Endothelial cell of umbilical vein (primary cell): Measurements from ENCODE around the gene AMIGO3. TPM values are rescaled to one million over a fixed set of nuclear protein-coding genes. Genes with fewer than 3 reads are reported as not detected.

Experiments used
- BruUV-seq: library from RNA; stranded (reverse); fragments of 400-500 nt; replicated peaks from 2 replicates; lab custom pipeline; 2021; lab: Mats Ljungman, UMichigan
- CTCF ChIA-PET: fragments of 300-600, 350-600 bp; sonication (Branson Sonifier 250); formaldehyde crosslinking; loops from one replicate; lab custom pipeline; 2021; ENCODE audit warnings: antibody characterized with exemption, inconsistent platforms; lab: Charles Lee
- POLR2A ChIA-PET: fragments of 300-600, 350-600 bp; sonication (Branson Sonifier 250); formaldehyde crosslinking; loops from one replicate; lab custom pipeline; 2021; ENCODE audit warnings: antibody characterized with exemption, inconsistent platforms; lab: Charles Lee
- DNase-seq: peaks from one replicate; pipeline ENCODE4 v3.0.0-alpha.2; 2011; ENCODE audit warnings: low read depth, low spot score
- FAIRE-seq: peaks from 2 replicates; lab custom pipeline; 2011; peaks lifted over from hg19 to GRCh38; lab: Jason Lieb, UNC
- H2AFZ ChIP-seq: 2 replicates; pipeline ENCODE4 v1.6.0; 2012; ENCODE audit warnings: low read depth, low read length, control low read depth, inconsistent platforms
- H3K27ac ChIP-seq: 2 replicates; pipeline ENCODE4 v1.5.1; 2011; ENCODE audit warnings: low read depth, mild to moderate bottlenecking, control low read depth, low read length, moderate library complexity; ENCODE audit not compliant: insufficient read depth
- H3K27me3 ChIP-seq, 2 experiments: 2 replicates each; pipeline versions ENCODE4 v1.6.0 to v1.6.1; 2011; ENCODE audit warnings: low read length in 2 of 2, mixed read lengths in 1 of 2; ENCODE audit not compliant: control insufficient read depth in 2 of 2, insufficient read depth in 2 of 2
- H3K36me3 ChIP-seq, 2 experiments: 2 replicates in 1 of 2; 3 replicates in 1 of 2; pipeline ENCODE4 v1.5.1; 2011; ENCODE audit warnings: low read length in 2 of 2, mild to moderate bottlenecking in 1 of 2, moderate library complexity in 1 of 2; ENCODE audit not compliant: control insufficient read depth in 2 of 2, insufficient read depth in 2 of 2; ENCODE audit errors: extremely low read depth in 1 of 2
- H3K4me1 ChIP-seq: 3 replicates; pipeline ENCODE4 v1.5.1; 2011; ENCODE audit warnings: mild to moderate bottlenecking, low read length; ENCODE audit not compliant: control insufficient read depth, insufficient read depth; ENCODE audit errors: extremely low read depth
- H3K4me2 ChIP-seq: 2 replicates; pipeline ENCODE4 v1.6.1; 2011; ENCODE audit warnings: low read length, control low read depth, mixed read lengths; ENCODE audit not compliant: insufficient read depth
- H3K4me3 ChIP-seq, 3 experiments: fragments of 200-600 bp in 1 of 3; sonication (generic), shearing (Covaris generic) in 1 of 3; replicated peaks in 1 of 3; 2 replicates each; pipeline ENCODE4 v1.5.1; 2011 to 2016; ENCODE audit warnings: control low read depth in 3 of 3, low read length in 3 of 3, mild to moderate bottlenecking in 2 of 3, inconsistent platforms in 1 of 3, low read depth in 1 of 3, moderate library complexity in 1 of 3; ENCODE audit not compliant: insufficient read depth in 1 of 3
- H3K79me2 ChIP-seq: 2 replicates; pipeline ENCODE4 v1.6.0; 2012; ENCODE audit warnings: low read length, inconsistent platforms; ENCODE audit not compliant: control insufficient read depth, insufficient read depth
- H3K9ac ChIP-seq: replicated peaks from 2 replicates; pipeline ENCODE3; 2011; ENCODE audit warnings: low read length, control low read depth; ENCODE audit not compliant: insufficient read depth; ENCODE audit errors: extremely low read depth
- H3K9me1 ChIP-seq: replicated peaks from 3 replicates; pipeline ENCODE4 v1.6.0; 2011; ENCODE audit warnings: mild to moderate bottlenecking, low read length; ENCODE audit not compliant: control insufficient read depth, insufficient read depth; ENCODE audit errors: extremely low read depth
- H3K9me3 ChIP-seq: replicated peaks from 2 replicates; pipeline ENCODE4 v1.5.1; 2012; ENCODE audit warnings: low read length, inconsistent platforms; ENCODE audit not compliant: control insufficient read depth, insufficient read depth
- H4K20me1 ChIP-seq: replicated peaks from 2 replicates; pipeline ENCODE3; 2011; ENCODE audit warnings: mild to moderate bottlenecking, low read length; ENCODE audit not compliant: control insufficient read depth, insufficient read depth; ENCODE audit errors: extremely low read depth
- CTCF ChIP-seq, 2 donors: IDR thresholded peaks; 1 replicate in 1 of 2; 2 replicates in 1 of 2; pipeline ENCODE4 v1.5.1; 2011; ENCODE audit warnings: low read length in 2 of 2, mild to moderate bottlenecking in 2 of 2, moderate library complexity in 2 of 2, control low read depth in 1 of 2, inconsistent platforms in 1 of 2, low read depth in 1 of 2; ENCODE audit not compliant: insufficient read depth in 1 of 2; ENCODE audit errors: extremely low read depth in 1 of 2
- EZH2 ChIP-seq: IDR thresholded peaks from 2 replicates; pipeline ENCODE4 v1.6.1; 2012; ENCODE audit warnings: borderline replicate concordance, low read depth, mild to moderate bottlenecking, moderate library complexity, low read length, inconsistent platforms; ENCODE audit not compliant: severe bottlenecking
- FOS ChIP-seq: IDR thresholded peaks from 2 replicates; pipeline ENCODE4 v1.6.1; 2011; ENCODE audit warnings: mild to moderate bottlenecking, low read length, moderate library complexity, borderline replicate concordance; ENCODE audit not compliant: insufficient read depth
- GATA2 ChIP-seq: IDR thresholded peaks from 2 replicates; pipeline ENCODE4 v1.7.0; 2011; ENCODE audit warnings: low read depth, mild to moderate bottlenecking, moderate library complexity, mixed read lengths, low read length; ENCODE audit not compliant: insufficient read length, insufficient read depth
- JUN ChIP-seq: IDR thresholded peaks from 2 replicates; pipeline ENCODE4 v1.6.1; 2011; ENCODE audit warnings: borderline replicate concordance, low read depth; ENCODE audit not compliant: insufficient read length, insufficient read depth
- MAX ChIP-seq: IDR thresholded peaks from 2 replicates; pipeline ENCODE4 v1.6.1; 2011; ENCODE audit not compliant: insufficient read depth, insufficient read length
- MYC ChIP-seq: IDR thresholded peaks from one replicate; pipeline ENCODE4 v1.6.1; 2011; ENCODE audit warnings: mild to moderate bottlenecking, low read depth, low read length
- POLR2A ChIP-seq: IDR thresholded peaks from 2 replicates; pipeline ENCODE4 v1.6.1; 2012; ENCODE audit warnings: low read depth, mild to moderate bottlenecking, control low read depth, low read length
- POLR2AphosphoS5 ChIP-seq: IDR thresholded peaks from 2 replicates; pipeline ENCODE4 v1.6.1; 2012; ENCODE audit warnings: low read depth, mild to moderate bottlenecking, control low read depth, low read length, moderate library complexity; ENCODE audit not compliant: insufficient read depth
- dilution Hi-C: fragments of 300-500 bp; cut with MboI; formaldehyde crosslinking; loops from one replicate; pipeline ENCODE4 v1.15.0; 2019; ENCODE audit warnings: low sequenced_read_pairs; ENCODE audit not compliant: extremely low pct_ligation_motif_present
- intact Hi-C: fragments of 100-400 bp; cut with micrococcal nuclease; formaldehyde crosslinking; loops from one replicate; pipeline ENCODE4 v1.10.0; 2022
- polyA plus RNA-seq, 4 experiments: library from polyadenylated mRNA; depleted of rRNA in 3 of 4; stranded (reverse) in 3 of 4; unstranded in 1 of 4; fragments of >200 nt; gene quantifications; 2 replicates each; pipeline versions ENCODE4 v1.2.1 to v1.2.3, GENCODE V29; 2011 to 2012; ENCODE audit warnings: missing spikeins in 1 of 4
- total RNA-seq: library from RNA; stranded (reverse); gene quantifications from 2 replicates; pipeline ENCODE4 v1.2.3, GENCODE V29; 2021

Gene AMIGO3
- total and polyA plus RNA-seq, 2 donors (not counting 3 experiments of a cell fraction or from before 2014, with no cell fraction given), result 0.21 TPM; not detected in 1

- no peaks in the 10 kb centered on the region for H3K36me3 ChIP-seq
- no TSS peak for BruUV-seq
- H2AFZ ChIP-seq, result no peak overlapping the region
- no peaks in the 10 kb centered on the region for H3K9me3 ChIP-seq
- peaks cover 4% of the 10 kb centered on the region for H4K20me1 ChIP-seq
- no peaks in the 10 kb centered on the region for H3K9me1 ChIP-seq
- CTCF ChIA-PET, result no interaction called here
- H3K4me3 ChIP-seq, result no peak overlapping the region
- H3K4me2 ChIP-seq, result no peak overlapping the region
- H3K27ac ChIP-seq, result no peak overlapping the region
- peaks cover 69% of the 10 kb centered on the region for H3K79me2 ChIP-seq
- dilution Hi-C loops, result no loop called here
- H3K27me3 ChIP-seq, result no peaks in the 10 kb centered on the region
- H3K4me1 ChIP-seq, result no peaks in the 10 kb centered on the region
- intact Hi-C loops, result no loop called here
- TF ChIP-seq JUN (no peak), MAX (no peak), EZH2 (no peak), MYC (no peak), CTCF (IDR thresholded peaks at IDR 0.05; ENCODE audit: extremely low read depth in 1 of 2, insufficient read depth in 1 of 2, low read depth in 1 of 2, low read length in 2 of 2) (no peak), FOS (no peak), POLR2AphosphoS5 (no peak), GATA2 (no peak), POLR2A (no peak)
- DNase-seq (no peak), FAIRE-seq (no peak)
- POLR2A ChIA-PET, result no interaction called here
- no peak overlapping the region for H3K9ac ChIP-seq
Observed at GRCh38 chr3:49756036-49756435, 36.6 kb upstream of the AMIGO3 start.
